Upper lobe of left lung (tissue), 6 donors: Measurements from ENCODE around the gene HIVEP3. TPM values are rescaled to one million over a fixed set of nuclear protein-coding genes. Genes with fewer than 3 reads are reported as not detected.

Experiments used
- ATAC-seq, 2 donors: fragments of 200-7000 bp; cut with Tn5 transposase; one replicate each; pipeline ENCODE4 v1.9.1; 2022; ENCODE audit warnings: mild to moderate bottlenecking in 2 of 2, moderate library complexity in 2 of 2; ENCODE audit not compliant: low FRiP score in 2 of 2
- DNase-seq, 2 donors: peaks; one replicate each; pipeline ENCODE4 v3.0.0-alpha.2; 2019 to 2020
- H3K27ac ChIP-seq, 4 donors: fragments of 200-600 bp; sonication (generic); one replicate each; pipeline ENCODE4 v1.5.1; 2016 to 2019
- H3K27me3 ChIP-seq, 4 donors: fragments of 200-600 bp; sonication (generic); one replicate each; pipeline ENCODE4 v1.5.1; 2017 to 2019
- H3K36me3 ChIP-seq, 4 donors: fragments of 200-600 bp; sonication (generic); one replicate each; pipeline ENCODE4 v1.5.1; 2016 to 2019
- H3K4me1 ChIP-seq, 4 donors: fragments of 200-600 bp; sonication (generic); one replicate each; pipeline ENCODE4 v1.5.1; 2018 to 2019
- H3K4me3 ChIP-seq, 4 donors: fragments of 200-600 bp; sonication (generic); one replicate each; pipeline ENCODE4 v1.5.1; 2017 to 2019; ENCODE audit warnings: mild to moderate bottlenecking in 2 of 4, moderate library complexity in 1 of 4
- H3K9me3 ChIP-seq, 4 donors: fragments of 200-600 bp; sonication (generic); one replicate each; pipeline ENCODE4 v1.5.1; 2018 to 2019
- EP300 ChIP-seq, 4 donors: sonication (generic); formaldehyde crosslinking; IDR thresholded peaks; one replicate each; pipeline ENCODE4 v1.5.1; 2017; ENCODE audit warnings: antibody characterized with exemption in 4 of 4, control low read depth in 2 of 4
- POLR2A ChIP-seq, 4 donors: fragments of 450-650 bp; IDR thresholded peaks; one replicate each; pipeline ENCODE4 v1.5.1; 2016 to 2017; ENCODE audit warnings: antibody characterized with exemption in 4 of 4, mild to moderate bottlenecking in 2 of 4
- POLR2AphosphoS5 ChIP-seq, 2 donors: sonication (generic); formaldehyde crosslinking; IDR thresholded peaks; one replicate each; pipeline ENCODE4 v1.5.1; 2017; ENCODE audit warnings: antibody characterized with exemption in 2 of 2
- whole genome bisulfite sequencing, 2 donors: methylation state at CpG; one replicate each; pipeline ENCODE4 v1.1.5; 2017 to 2018; 5-methylcytosine and 5-hydroxymethylcytosine counted together
- total RNA-seq, 6 donors: library from RNA; depleted of rRNA in 4 of 6; stranded (reverse); fragments of >200 nt in 4 of 6; gene quantifications; one replicate each; pipeline versions ENCODE4 v1.1.0 to v1.2.1, GENCODE V29; 2016 to 2021
- TF ChIP-seq, protein P1 (sequence below), 6 experiments: fragments of 450-650 bp in 4 of 6; fragments of 200-600 bp in 2 of 6; sonication (generic) in 2 of 6; IDR thresholded peaks; one replicate each; pipeline ENCODE4 v1.5.1; 2016 to 2019; ENCODE audit warnings: antibody characterized with exemption in 6 of 6
- donor health status: DM: no; HTN: no; CAD: no; lungs with moderate emphysema.
- donor health status: DM: no; HTN: yes; CAD: no; lungs with severe emphysema.

The HIVEP3 gene
- total RNA-seq, 6 donors from 2014 or later: 9.7 to 23.0 (median 11.6) TPM

DNA sequence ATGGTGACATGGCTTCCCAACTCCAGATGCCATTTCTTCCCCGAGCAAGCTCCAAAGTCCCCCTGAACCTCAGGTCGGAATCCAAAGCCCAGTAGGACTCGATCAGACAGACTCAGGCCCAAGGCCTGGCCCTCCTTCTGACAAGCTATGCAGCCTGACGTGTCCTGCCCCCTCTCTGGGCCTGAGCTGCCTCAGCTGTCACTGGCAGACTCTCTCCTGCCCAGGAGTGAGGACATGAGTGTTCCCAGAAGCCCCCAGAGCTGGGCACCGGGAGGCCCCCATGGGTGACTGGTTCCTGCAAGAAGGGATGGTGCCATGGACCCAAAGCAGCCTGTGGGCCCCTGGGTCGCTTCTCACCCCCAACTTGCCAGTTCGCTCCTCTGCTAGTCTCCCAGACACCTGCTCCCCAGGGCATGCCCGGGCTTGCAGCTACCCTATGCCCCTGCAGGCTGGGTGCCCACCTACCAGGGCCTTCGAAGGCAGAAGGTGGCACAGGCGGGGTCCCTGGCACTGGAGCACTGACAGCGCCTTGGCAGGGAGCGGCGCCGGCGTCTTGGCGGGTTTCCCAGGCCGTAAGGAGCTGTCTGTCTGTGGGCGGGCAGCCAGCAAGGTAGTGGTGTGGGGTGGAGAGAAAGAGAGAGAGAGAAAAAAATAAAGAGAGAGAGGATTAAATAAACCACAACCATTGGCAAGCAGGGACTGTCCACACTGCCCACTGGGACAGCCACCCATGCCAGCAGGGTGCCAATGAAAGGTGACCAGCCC, 436.5 kb downstream of the HIVEP3 start:
- Histone ChIP-seq H3K27me3 (no peaks in the 10 kb centered on the region), H3K36me3 (no peaks in the 10 kb centered on the region), H3K4me1 (peaks cover 20 to 55% (median 47%) of the 10 kb centered on the region in 4 donors), H3K9me3 (no peaks in the 10 kb centered on the region), H3K27ac (no peak overlapping the region), H3K4me3 (no peak overlapping the region)
- WGBS, 2 donors: 53 to 71% methylated on average over 12 to 18 of the region's 18 CpGs
- ATAC-seq: no peak
- TF ChIP-seq EP300 (IDR thresholded peaks at IDR 0.05) (no peak), POLR2A (IDR thresholded peaks at IDR 0.05) (no peak), POLR2AphosphoS5 (IDR thresholded peaks at IDR 0.05) (no peak)
- TF ChIP-seq, protein P1, sequence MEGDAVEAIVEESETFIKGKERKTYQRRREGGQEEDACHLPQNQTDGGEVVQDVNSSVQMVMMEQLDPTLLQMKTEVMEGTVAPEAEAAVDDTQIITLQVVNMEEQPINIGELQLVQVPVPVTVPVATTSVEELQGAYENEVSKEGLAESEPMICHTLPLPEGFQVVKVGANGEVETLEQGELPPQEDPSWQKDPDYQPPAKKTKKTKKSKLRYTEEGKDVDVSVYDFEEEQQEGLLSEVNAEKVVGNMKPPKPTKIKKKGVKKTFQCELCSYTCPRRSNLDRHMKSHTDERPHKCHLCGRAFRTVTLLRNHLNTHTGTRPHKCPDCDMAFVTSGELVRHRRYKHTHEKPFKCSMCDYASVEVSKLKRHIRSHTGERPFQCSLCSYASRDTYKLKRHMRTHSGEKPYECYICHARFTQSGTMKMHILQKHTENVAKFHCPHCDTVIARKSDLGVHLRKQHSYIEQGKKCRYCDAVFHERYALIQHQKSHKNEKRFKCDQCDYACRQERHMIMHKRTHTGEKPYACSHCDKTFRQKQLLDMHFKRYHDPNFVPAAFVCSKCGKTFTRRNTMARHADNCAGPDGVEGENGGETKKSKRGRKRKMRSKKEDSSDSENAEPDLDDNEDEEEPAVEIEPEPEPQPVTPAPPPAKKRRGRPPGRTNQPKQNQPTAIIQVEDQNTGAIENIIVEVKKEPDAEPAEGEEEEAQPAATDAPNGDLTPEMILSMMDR (IDR thresholded peaks at IDR 0.05): no peak
- peak; percentile 69 to 89 for DNase-seq

DNA sequence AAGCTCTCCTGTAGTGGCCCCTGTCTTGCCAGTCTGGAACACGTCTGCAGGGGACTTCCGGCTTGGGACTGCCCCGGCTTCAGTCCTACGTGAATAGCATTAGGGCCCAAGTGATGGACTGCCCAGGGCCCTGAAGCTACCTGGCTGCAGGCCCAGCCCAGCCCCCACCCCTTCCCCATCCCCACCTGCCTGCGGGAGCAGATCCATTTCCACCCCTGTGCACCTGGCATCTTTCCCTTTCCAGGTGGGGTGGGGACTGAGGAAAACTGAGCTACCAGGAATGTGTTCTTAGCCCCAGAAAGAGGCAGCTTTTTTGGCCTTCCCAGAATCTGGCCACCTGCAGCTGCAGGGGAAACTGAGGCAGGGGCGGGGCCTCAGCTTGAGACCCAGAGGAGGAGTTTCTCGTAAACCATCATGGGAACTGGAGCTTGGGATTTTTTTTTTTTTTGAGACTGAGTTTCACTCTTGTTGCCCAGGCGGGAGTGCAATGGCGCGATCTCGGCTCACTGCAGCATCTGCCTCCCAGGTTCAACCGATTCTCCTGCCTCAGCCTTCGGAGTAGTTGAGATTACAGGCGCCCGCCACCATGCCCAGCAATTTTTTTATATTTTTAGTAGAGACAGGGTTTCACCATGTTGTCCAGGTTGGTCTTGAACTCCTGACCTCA, 437.5 kb downstream of the HIVEP3 start:
- Histone ChIP-seq H3K4me3 (no peak overlapping the region), H3K27ac (no peak overlapping the region), H3K9me3 (no peaks in the 10 kb centered on the region), H3K27me3 (no peaks in the 10 kb centered on the region), H3K36me3 (no peaks in the 10 kb centered on the region), H3K4me1 (peaks cover 29 to 55% (median 48%) of the 10 kb centered on the region in 4 donors)
- no peak for ATAC-seq
- 87% methylated on average over 14 to 15 of the region's 15 CpGs for WGBS, 2 donors
- TF ChIP-seq, protein P1 (IDR thresholded peaks at IDR 0.05): no peak
- no peak for TF ChIP-seq POLR2A (IDR thresholded peaks at IDR 0.05)
- no peak for TF ChIP-seq EP300 (IDR thresholded peaks at IDR 0.05)
- no peak for TF ChIP-seq POLR2AphosphoS5 (IDR thresholded peaks at IDR 0.05)
- DNase-seq: no peak

DNA sequence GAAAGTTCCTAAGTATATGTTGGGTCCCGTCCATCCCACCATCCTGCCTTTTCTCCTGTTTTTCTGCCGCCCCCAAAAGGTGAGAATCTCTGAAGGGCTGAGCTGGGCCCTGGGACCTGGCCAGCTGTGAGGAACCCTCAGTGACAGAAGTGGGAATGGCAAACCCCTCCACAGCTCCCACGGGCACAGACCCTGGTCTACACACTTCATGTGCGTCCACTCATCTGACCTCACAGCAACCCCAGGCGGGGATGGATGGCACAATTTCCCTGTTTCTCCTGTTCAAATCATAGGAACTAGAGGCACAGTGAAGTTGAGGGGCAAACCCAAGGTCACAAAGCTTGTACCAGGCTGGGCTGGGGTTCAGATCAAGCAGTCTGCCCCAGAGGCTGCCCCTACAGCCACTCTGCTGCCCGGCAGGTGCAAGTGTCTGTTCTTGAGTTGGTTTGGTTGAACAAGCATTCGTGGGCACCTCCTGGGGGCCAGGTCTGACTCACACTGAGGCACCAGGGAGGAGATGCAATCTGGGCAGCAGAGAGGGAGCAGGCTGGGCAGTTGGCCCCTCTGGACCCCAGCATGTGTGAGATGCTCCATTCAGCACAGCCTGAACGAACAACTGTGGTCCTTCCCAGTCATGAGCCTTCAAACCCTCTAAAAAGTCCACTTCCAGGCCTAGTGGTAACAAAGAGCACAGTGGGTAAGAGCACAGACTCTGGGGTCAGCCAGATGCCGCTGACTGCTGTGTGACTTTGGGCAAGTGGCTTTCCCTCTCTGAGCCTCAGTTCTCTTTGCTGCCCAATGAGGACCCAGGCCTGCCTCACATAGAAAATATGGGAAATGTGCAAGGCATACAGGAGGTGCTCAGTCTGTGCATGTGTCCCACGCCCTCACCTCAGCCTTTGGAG, 438.3 kb downstream of the HIVEP3 start:
- 83 to 84% methylated on average over 8 to 10 of the region's 10 CpGs for WGBS, 2 donors
- Histone ChIP-seq H3K4me3 (no peak overlapping the region), H3K4me1 (peaks cover 31 to 55% (median 48%) of the 10 kb centered on the region in 4 donors), H3K9me3 (no peaks in the 10 kb centered on the region), H3K27ac (no peak overlapping the region), H3K27me3 (no peaks in the 10 kb centered on the region), H3K36me3 (no peaks in the 10 kb centered on the region)
- ATAC-seq: no peak
- TF ChIP-seq EP300 (IDR thresholded peaks at IDR 0.05) (no peak), POLR2AphosphoS5 (IDR thresholded peaks at IDR 0.05) (no peak), POLR2A (IDR thresholded peaks at IDR 0.05) (no peak)
- TF ChIP-seq, protein P1 (IDR thresholded peaks at IDR 0.05): no peak
- no peak for DNase-seq

DNA sequence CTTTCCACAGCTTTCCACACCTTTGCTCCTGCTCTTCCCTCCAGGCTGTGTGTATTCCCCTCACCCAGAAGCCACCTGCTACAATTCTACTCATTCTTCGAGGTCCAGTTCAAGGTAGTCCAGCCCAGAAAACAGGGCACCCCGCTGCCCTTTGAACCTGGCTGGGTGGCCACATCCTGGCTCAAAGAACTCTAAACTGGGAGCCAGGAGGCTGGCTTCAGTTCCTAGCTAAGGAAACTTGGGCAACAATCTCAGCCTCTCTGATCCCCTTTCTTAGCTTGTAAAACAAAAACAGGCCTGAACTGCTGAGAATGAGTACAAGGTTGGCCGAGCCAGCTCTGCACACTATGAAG, 438.9 kb downstream of the HIVEP3 start:
- no peak for TF ChIP-seq POLR2AphosphoS5 (IDR thresholded peaks at IDR 0.05)
- TF ChIP-seq EP300 (IDR thresholded peaks at IDR 0.05): no peak
- TF ChIP-seq, protein P1 (IDR thresholded peaks at IDR 0.05): no peak
- TF ChIP-seq POLR2A (IDR thresholded peaks at IDR 0.05): no peak
- WGBS, 2 donors: 84 to 90% methylated on average over 3 of the region's 3 CpGs
- ATAC-seq (no peak), DNase-seq (no peak)
- H3K27me3 ChIP-seq: no peaks in the 10 kb centered on the region
- no peak overlapping the region for H3K4me3 ChIP-seq
- no peaks in the 10 kb centered on the region for H3K36me3 ChIP-seq
- no peaks in the 10 kb centered on the region for H3K9me3 ChIP-seq
- H3K27ac ChIP-seq: no peak overlapping the region
- peaks cover 31 to 55% (median 48%) of the 10 kb centered on the region in 4 donors for H3K4me1 ChIP-seq
